RWPE1 (cell line): ENCODE results near the gene RHOD.

Experiments used
- CTCF ChIA-PET: fragments of 350-600 bp; sonication (Branson Sonifier 250); formaldehyde crosslinking; extraction: SDS; loops from one replicate; lab custom pipeline; 2021; lab: Yijun Ruan, JAX
- POLR2A ChIA-PET: fragments of 400-600 bp; formaldehyde crosslinking; extraction: SDS; loops from one replicate; lab custom pipeline; 2020; ENCODE audit warnings: antibody characterized with exemption; ENCODE audit not compliant: low non-redundant PET; lab: Yijun Ruan, JAX
- DNase-seq: peaks from one replicate; pipeline ENCODE4 v3.0.0; 2012; ENCODE audit warnings: low spot score
- H3K27ac ChIP-seq: fragments of 450-650 bp; 2 replicates; pipeline ENCODE4 v1.5.1; 2017
- TF ChIP-seq, protein P1 (sequence below): fragments of 450-650 bp; conservative IDR thresholded peaks from 2 replicates; pipeline ENCODE4 v1.5.1; 2017; ENCODE audit warnings: low read depth, mild to moderate bottlenecking

RHOD gene

DNA sequence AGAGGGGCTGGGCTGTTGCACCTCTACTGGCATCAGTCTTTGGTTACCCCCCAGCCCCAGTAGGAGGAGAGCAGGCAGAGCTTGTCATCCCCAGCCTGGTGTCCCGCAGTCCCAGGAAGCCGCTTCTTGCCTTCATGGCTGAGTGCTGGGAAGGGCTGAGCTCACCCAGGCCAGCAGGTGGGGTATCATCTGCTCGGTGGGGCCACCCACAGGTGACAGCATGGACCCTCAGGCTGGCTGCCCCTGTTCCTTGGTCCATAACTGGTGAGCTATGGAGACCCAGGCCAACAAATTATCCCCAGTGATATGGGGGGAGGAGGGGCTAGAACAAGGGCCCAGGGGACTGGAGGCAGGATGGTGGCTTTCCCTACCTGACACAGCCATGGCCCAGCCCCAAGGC is 6.5 kb upstream of the RHOD start:
- H3K27ac ChIP-seq, result peak overlapping the region; percentile 22
- POLR2A ChIA-PET, result no interaction called here
- TF ChIP-seq, protein P1, sequence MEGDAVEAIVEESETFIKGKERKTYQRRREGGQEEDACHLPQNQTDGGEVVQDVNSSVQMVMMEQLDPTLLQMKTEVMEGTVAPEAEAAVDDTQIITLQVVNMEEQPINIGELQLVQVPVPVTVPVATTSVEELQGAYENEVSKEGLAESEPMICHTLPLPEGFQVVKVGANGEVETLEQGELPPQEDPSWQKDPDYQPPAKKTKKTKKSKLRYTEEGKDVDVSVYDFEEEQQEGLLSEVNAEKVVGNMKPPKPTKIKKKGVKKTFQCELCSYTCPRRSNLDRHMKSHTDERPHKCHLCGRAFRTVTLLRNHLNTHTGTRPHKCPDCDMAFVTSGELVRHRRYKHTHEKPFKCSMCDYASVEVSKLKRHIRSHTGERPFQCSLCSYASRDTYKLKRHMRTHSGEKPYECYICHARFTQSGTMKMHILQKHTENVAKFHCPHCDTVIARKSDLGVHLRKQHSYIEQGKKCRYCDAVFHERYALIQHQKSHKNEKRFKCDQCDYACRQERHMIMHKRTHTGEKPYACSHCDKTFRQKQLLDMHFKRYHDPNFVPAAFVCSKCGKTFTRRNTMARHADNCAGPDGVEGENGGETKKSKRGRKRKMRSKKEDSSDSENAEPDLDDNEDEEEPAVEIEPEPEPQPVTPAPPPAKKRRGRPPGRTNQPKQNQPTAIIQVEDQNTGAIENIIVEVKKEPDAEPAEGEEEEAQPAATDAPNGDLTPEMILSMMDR, result no peak
- no peak for DNase-seq
- CTCF ChIA-PET, result no interaction called here

DNA sequence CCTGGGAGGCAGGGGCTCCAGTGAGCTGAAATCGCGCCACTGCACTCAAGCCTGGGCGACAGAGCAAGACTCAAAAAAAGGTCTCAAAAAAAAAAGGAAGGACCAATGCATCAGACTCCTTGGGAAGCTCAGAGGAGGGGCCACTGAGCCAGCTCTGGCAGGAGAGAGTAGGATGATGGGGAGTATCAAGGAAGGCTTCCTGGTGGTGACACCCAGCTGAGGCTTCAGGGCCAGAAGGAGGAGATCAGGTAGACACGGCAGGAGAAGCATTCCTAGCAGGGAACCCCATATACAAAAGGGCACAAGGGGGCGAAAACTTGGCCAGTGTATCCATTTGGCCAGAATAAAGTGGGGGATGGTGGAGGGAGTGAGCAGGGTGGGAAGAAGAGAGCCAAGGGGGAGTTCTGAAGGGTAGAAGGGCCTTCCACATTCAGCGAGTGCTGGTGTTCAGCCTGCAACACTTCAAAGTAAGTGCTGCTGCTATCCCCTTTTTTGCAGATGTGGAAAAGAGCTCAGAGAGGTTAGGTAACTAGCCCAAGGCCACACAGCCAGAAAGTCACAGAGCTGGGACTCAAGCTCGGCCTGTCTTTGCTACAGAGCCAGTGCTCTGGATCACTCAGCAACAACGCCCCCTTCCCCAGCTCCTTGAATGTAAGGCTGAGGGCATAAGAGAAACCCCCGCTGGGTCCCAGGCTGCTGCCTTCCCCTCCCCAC is 5.3 kb upstream of the RHOD start:
- POLR2A ChIA-PET, result interaction anchor here (0.6 kb wide), 1 partner anchor 214 kb away, joined by 3 read pairs; no protein-coding TSS in a partner anchor

DNA sequence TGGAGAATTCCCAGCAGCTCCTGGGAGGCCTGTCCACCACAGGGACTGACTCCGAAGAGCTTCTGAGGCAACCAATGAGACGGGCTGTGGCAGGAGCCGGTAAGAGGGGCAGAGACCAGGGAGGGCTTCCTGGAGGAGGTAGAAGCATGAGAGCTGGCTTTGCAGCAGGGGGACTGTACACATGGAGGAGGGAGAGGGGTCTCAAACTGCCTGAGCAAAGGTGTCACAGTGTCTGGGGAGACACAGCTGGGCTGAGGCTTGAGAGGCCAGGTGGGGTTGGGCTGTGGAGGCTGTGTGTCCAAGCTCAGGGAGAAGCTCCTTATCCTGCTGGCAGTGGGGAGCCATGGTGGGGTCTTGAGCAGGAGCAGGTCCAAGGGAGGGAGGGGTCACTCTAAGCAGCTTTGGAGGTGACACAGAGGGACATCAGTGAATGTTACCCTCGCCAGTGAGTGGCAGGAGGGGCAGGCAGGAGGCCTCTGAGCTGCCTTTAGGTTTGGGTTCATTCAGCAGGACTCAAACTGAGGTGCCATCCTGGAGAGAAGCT is 4.6 kb upstream of the RHOD start:
- TF ChIP-seq, protein P1, result no peak
- H3K27ac ChIP-seq, result peak overlapping the region; percentile 100
- ChIA-PET POLR2A (interaction anchor here (0.6 kb wide), 1 partner anchor 215 kb away, joined by 3 read pairs; no protein-coding TSS in a partner anchor), CTCF (interaction anchor here (0.5 to 1.2 kb wide), 3 partner anchors 10 to 212 kb away, joined by 3 to 4 read pairs (median 3); no protein-coding TSS in a partner anchor)
- DNase-seq, result no peak

More for the DNA sequence above, 5.3 kb upstream of the RHOD start:
- no peak for DNase-seq
- H3K27ac ChIP-seq, result peak overlapping the region; percentile 100; the same call in 1 of the 2 replicates
- TF ChIP-seq, protein P1, result no peak
- CTCF ChIA-PET, result interaction anchor here (1.0 kb wide), 1 partner anchor 9 kb away, joined by 3 read pairs; no protein-coding TSS in a partner anchor

DNA sequence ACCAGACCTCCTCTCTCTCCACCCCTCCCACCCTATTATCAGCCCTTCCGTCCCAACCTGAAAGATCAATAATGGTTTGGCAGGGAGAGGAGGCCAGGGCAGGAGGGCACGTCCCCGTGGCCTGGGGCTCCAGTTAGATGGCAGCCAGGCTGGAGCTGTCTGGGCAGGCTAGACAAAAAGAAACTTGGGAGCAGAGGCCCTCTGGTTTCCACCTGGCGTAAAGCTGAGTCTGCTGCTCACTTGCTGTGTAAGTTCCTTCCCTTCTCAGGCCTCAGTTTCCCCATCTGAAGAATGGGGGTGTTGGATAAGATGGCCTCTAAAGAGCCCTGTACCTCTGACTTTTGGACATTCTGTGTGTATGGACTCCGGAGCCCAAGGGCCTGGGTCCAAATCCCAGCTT is 3.8 kb upstream of the RHOD start:
- CTCF ChIA-PET, result interaction anchor here (0.8 to 1.5 kb wide), 4 partner anchors 9 to 330 kb away, joined by 3 read pairs; no protein-coding TSS in a partner anchor
- DNase-seq, result no peak
- POLR2A ChIA-PET, result no interaction called here
- peak overlapping the region; percentile 100 for H3K27ac ChIP-seq
- TF ChIP-seq, protein P1, result no peak

DNA sequence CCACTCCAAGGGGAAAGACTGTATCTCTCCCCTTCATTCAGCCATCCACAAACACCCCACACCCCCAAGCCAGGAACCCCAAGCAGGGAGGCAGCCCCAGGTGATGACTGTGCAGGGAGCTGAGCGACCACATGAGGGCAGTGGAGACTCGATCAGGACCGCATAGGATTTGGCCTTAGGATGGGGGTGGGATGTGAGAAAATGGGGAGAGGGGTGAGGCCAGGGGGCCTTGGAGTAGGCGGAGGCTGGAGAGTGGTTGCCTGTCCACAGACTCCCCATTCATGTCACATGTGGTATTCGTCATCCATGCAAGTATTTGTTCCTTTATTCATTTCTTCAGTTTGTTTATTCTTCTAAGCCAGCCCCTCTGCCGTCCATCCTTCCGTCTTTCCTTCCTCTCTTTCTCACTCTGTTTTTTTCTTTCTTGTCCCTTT is 2.7 kb upstream of the RHOD start:
- CTCF ChIA-PET, result interaction anchor here (0.6 to 1.5 kb wide), 16 partner anchors 10 to 549 kb away, joined by 3 to 4 read pairs (median 3); partner anchors contain the start of gene SSH3
- H3K27ac ChIP-seq, result peak overlapping the region; percentile 100
- peak; percentile 91 for DNase-seq

More for the DNA sequence above, 2.7 kb upstream of the RHOD start:
- TF ChIP-seq, protein P1, result peak; percentile 93
- POLR2A ChIA-PET, result interaction anchor here (0.7 kb wide), 1 partner anchor 205 kb away, joined by 6 read pairs; no protein-coding TSS in a partner anchor
